HEK293 (cell line): Measurements from ENCODE around the gene SIRT1.

Experiments
- BCL11A ChIP-seq: fragments of 450-650 bp; formaldehyde crosslinking; IDR thresholded peaks from 2 replicates; pipeline ENCODE4 v1.5.1; 2016; ENCODE audit warnings: low read depth, missing biosample characterization, missing genetic modification characterization
- GLIS1 ChIP-seq: fragments of 450-650 bp; formaldehyde crosslinking; IDR thresholded peaks from 2 replicates; pipeline ENCODE4 v1.5.1; 2016; ENCODE audit warnings: missing biosample characterization, missing genetic modification characterization
- HOXC10 ChIP-seq: sonication (generic); formaldehyde crosslinking; IDR thresholded peaks from 2 replicates; pipeline ENCODE4 v1.8.1; 2023; ENCODE audit warnings: mild to moderate bottlenecking, missing genetic modification reagents
- KLF10 ChIP-seq: fragments of 450-650 bp; IDR thresholded peaks from 2 replicates; pipeline ENCODE4 v1.5.1; 2018; ENCODE audit warnings: missing biosample characterization, mild to moderate bottlenecking, missing genetic modification characterization
- KLF9 ChIP-seq: fragments of 450-650 bp; formaldehyde crosslinking; IDR thresholded peaks from 2 replicates; pipeline ENCODE4 v1.5.1; 2016; ENCODE audit warnings: missing biosample characterization, missing genetic modification characterization, low read depth
- REPIN1 ChIP-seq: fragments of 450-650 bp; formaldehyde crosslinking; IDR thresholded peaks from 2 replicates; pipeline ENCODE4 v1.5.1; 2017; ENCODE audit warnings: missing biosample characterization, missing genetic modification characterization, low read depth
- SCRT1 ChIP-seq: fragments of 450-650 bp; formaldehyde crosslinking; IDR thresholded peaks from 2 replicates; pipeline ENCODE4 v1.5.1; 2016; ENCODE audit warnings: missing biosample characterization, missing genetic modification characterization, borderline replicate concordance
- SP2 ChIP-seq: fragments of 450-650 bp; formaldehyde crosslinking; IDR thresholded peaks from 2 replicates; pipeline ENCODE4 v1.5.1; 2016; ENCODE audit warnings: missing biosample characterization, missing genetic modification characterization
- YY2 ChIP-seq: fragments of 450-650 bp; formaldehyde crosslinking; IDR thresholded peaks from 2 replicates; pipeline ENCODE4 v1.5.1; 2016; ENCODE audit warnings: missing biosample characterization, missing genetic modification characterization
- ZBTB48 ChIP-seq: fragments of 450-650 bp; formaldehyde crosslinking; IDR thresholded peaks from 2 replicates; pipeline ENCODE4 v1.5.1; 2016; ENCODE audit warnings: missing biosample characterization, missing genetic modification characterization
- ZBTB7A ChIP-seq: fragments of 450-650 bp; formaldehyde crosslinking; IDR thresholded peaks from 2 replicates; pipeline ENCODE4 v1.5.1; 2016; ENCODE audit warnings: low read depth, missing biosample characterization, missing genetic modification characterization
- ZBTB8A ChIP-seq: fragments of 450-650 bp; formaldehyde crosslinking; IDR thresholded peaks from 2 replicates; pipeline ENCODE4 v1.5.1; 2016; ENCODE audit warnings: missing biosample characterization, missing genetic modification characterization
- ZFP69B ChIP-seq: fragments of 450-650 bp; formaldehyde crosslinking; IDR thresholded peaks from 2 replicates; pipeline ENCODE4 v1.5.1; 2016; ENCODE audit warnings: missing biosample characterization, missing genetic modification characterization
- ZNF157 ChIP-seq: fragments of 450-650 bp; formaldehyde crosslinking; IDR thresholded peaks from 2 replicates; pipeline ENCODE4 v1.5.1; 2016; ENCODE audit warnings: missing biosample characterization, missing genetic modification characterization
- ZNF174 ChIP-seq: fragments of 450-650 bp; formaldehyde crosslinking; IDR thresholded peaks from 2 replicates; pipeline ENCODE4 v1.5.0; 2017; ENCODE audit warnings: missing biosample characterization, mild to moderate bottlenecking, missing genetic modification characterization
- ZNF202 ChIP-seq: fragments of 450-650 bp; formaldehyde crosslinking; IDR thresholded peaks from 2 replicates; pipeline ENCODE4 v1.5.1; 2016; ENCODE audit warnings: missing biosample characterization, missing genetic modification characterization, borderline replicate concordance
- ZNF274 ChIP-seq, 2 experiments: fragments of 200-500 bp in 1 of 2; fragments of 450-650 bp in 1 of 2; sonication (Bioruptor generic) in 1 of 2; formaldehyde crosslinking in 1 of 2; IDR thresholded peaks; 2 replicates each; pipeline versions ENCODE4 v1.5.1 to v1.6.1; 2014 to 2016; ENCODE audit warnings: borderline replicate concordance in 1 of 2, inconsistent platforms in 1 of 2, low read length in 1 of 2, missing biosample characterization in 1 of 2, missing genetic modification characterization in 1 of 2
- ZNF311 ChIP-seq: fragments of 450-650 bp; formaldehyde crosslinking; IDR thresholded peaks from 2 replicates; pipeline ENCODE4 v1.5.1; 2017; ENCODE audit warnings: missing biosample characterization, missing genetic modification characterization, borderline replicate concordance
- ZNF335 ChIP-seq: fragments of 450-650 bp; formaldehyde crosslinking; conservative IDR thresholded peaks from 2 replicates; pipeline ENCODE4 v1.5.1; 2016; ENCODE audit warnings: missing biosample characterization, missing genetic modification characterization
- ZNF394 ChIP-seq: fragments of 450-650 bp; formaldehyde crosslinking; IDR thresholded peaks from 2 replicates; pipeline ENCODE4 v1.5.1; 2016; ENCODE audit warnings: missing biosample characterization, missing genetic modification characterization, mild to moderate bottlenecking, moderate library complexity, borderline replicate concordance
- ZNF404 ChIP-seq: fragments of 450-650 bp; formaldehyde crosslinking; IDR thresholded peaks from 2 replicates; pipeline ENCODE4 v1.5.1; 2017; ENCODE audit warnings: missing biosample characterization, missing genetic modification characterization
- ZNF423 ChIP-seq: fragments of 450-650 bp; formaldehyde crosslinking; IDR thresholded peaks from 2 replicates; pipeline ENCODE4 v1.5.1; 2016; ENCODE audit warnings: missing biosample characterization, missing genetic modification characterization
- ZNF529 ChIP-seq: fragments of 450-650 bp; formaldehyde crosslinking; IDR thresholded peaks from 2 replicates; pipeline ENCODE4 v1.5.1; 2017; ENCODE audit warnings: missing genetic modification characterization, missing biosample characterization; ENCODE audit not compliant: insufficient replicate concordance
- ZNF549 ChIP-seq: fragments of 450-650 bp; IDR thresholded peaks from 2 replicates; pipeline ENCODE4 v1.5.1; 2018; ENCODE audit warnings: missing biosample characterization, missing genetic modification characterization, mild to moderate bottlenecking, inconsistent platforms, moderate library complexity
- ZNF600 ChIP-seq: fragments of 450-650 bp; formaldehyde crosslinking; IDR thresholded peaks from 2 replicates; pipeline ENCODE4 v1.5.1; 2016; ENCODE audit warnings: missing biosample characterization, missing genetic modification characterization
- ZNF623 ChIP-seq: fragments of 450-650 bp; formaldehyde crosslinking; IDR thresholded peaks from 2 replicates; pipeline ENCODE4 v1.5.1; 2016; ENCODE audit warnings: missing biosample characterization, missing genetic modification characterization
- ZNF658 ChIP-seq: fragments of 450-650 bp; formaldehyde crosslinking; IDR thresholded peaks from 2 replicates; pipeline ENCODE4; 2016; ENCODE audit warnings: missing biosample characterization, missing genetic modification characterization
- ZNF785 ChIP-seq: fragments of 450-650 bp; formaldehyde crosslinking; IDR thresholded peaks from 2 replicates; pipeline ENCODE4 v1.5.1; 2016; ENCODE audit warnings: missing biosample characterization, missing genetic modification characterization
- ZNF792 ChIP-seq: fragments of 450-650 bp; formaldehyde crosslinking; IDR thresholded peaks from 2 replicates; pipeline ENCODE4 v1.5.1; 2016; ENCODE audit warnings: missing biosample characterization, missing genetic modification characterization
- TF ChIP-seq, protein P1 (sequence below): fragments of 450-650 bp; formaldehyde crosslinking; IDR thresholded peaks from 2 replicates; pipeline ENCODE4 v1.5.1; 2017; ENCODE audit warnings: missing biosample characterization, missing genetic modification characterization
- TF ChIP-seq, protein P2 (sequence below): fragments of 450-650 bp; formaldehyde crosslinking; IDR thresholded peaks from 2 replicates; pipeline ENCODE4 v1.5.1; 2016; ENCODE audit warnings: missing biosample characterization, missing genetic modification characterization
- TF ChIP-seq, protein P3 (sequence below): fragments of 450-650 bp; formaldehyde crosslinking; IDR thresholded peaks from 2 replicates; pipeline ENCODE4 v1.5.1; 2016; ENCODE audit warnings: missing biosample characterization, missing genetic modification characterization
- TF ChIP-seq, protein P4 (sequence below): fragments of 450-650 bp; formaldehyde crosslinking; IDR thresholded peaks from 2 replicates; pipeline ENCODE4 v1.5.1; 2016; ENCODE audit warnings: missing biosample characterization, missing genetic modification characterization
- TF ChIP-seq, protein P5 (sequence below): fragments of 450-650 bp; formaldehyde crosslinking; optimal IDR thresholded peaks from 2 replicates; pipeline ENCODE3; 2016; ENCODE audit warnings: missing biosample characterization, mild to moderate bottlenecking, missing genetic modification characterization

The SIRT1 gene

DNA sequence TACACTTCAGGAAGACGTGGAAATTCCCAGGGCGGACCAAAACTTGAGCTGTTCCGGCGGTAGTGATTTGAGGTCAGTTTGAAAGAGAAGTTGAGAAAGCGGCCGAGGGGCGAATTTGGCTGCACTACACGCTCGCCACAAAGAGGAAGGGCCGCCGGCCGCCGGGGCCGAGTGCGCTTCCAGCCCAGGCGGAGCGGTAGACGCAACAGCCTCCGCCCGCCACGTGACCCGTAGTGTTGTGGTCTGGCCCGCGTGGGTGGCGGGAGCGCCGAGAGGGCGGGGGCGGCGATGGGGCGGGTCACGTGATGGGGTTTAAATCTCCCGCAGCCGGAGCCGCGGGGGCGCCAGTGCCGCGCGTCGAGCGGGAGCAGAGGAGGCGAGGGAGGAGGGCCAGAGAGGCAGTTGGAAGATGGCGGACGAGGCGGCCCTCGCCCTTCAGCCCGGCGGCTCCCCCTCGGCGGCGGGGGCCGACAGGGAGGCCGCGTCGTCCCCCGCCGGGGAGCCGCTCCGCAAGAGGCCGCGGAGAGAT is at the start of gene SIRT1 (continued):
- TF ChIP-seq ZBTB8A (tag by site-specific recombination) = peak; percentile 80
- peak; percentile 81 for TF ChIP-seq KLF9 (tag by site-specific recombination)
- peak; percentile 89 for TF ChIP-seq SCRT1 (tag by site-specific recombination)
- no peak for TF ChIP-seq ZNF202
- TF ChIP-seq ZNF394 (tag by site-specific recombination) = peak; percentile 70
- TF ChIP-seq REPIN1 (tag by site-specific recombination) = no peak
- peak; percentile 75 for TF ChIP-seq YY2
- peak; percentile 94 for TF ChIP-seq ZNF335 (tag by site-specific recombination)
- TF ChIP-seq ZNF600 (tag by site-specific recombination) = peak; percentile 86
- TF ChIP-seq, protein P1, sequence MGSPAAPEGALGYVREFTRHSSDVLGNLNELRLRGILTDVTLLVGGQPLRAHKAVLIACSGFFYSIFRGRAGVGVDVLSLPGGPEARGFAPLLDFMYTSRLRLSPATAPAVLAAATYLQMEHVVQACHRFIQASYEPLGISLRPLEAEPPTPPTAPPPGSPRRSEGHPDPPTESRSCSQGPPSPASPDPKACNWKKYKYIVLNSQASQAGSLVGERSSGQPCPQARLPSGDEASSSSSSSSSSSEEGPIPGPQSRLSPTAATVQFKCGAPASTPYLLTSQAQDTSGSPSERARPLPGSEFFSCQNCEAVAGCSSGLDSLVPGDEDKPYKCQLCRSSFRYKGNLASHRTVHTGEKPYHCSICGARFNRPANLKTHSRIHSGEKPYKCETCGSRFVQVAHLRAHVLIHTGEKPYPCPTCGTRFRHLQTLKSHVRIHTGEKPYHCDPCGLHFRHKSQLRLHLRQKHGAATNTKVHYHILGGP (tag by site-specific recombination) = no peak
- TF ChIP-seq ZNF157 (tag by site-specific recombination) = no peak
- peak; percentile 82 for TF ChIP-seq ZBTB7A
- TF ChIP-seq ZNF658 (tag by site-specific recombination) = no peak
- no peak for TF ChIP-seq ZNF404 (tag by site-specific recombination)
- no peak for TF ChIP-seq ZNF529 (tag by site-specific recombination)
- TF ChIP-seq ZNF423 = 0 out of 2 replicates have a peak, but pooled peaks have one; percentile 56
- TF ChIP-seq ZFP69B (tag by site-specific recombination) = no peak; the same call in none of the 2 replicates
- TF ChIP-seq ZNF792 (tag by site-specific recombination) = no peak
- TF ChIP-seq ZNF785 (tag by site-specific recombination) = 0 out of 2 replicates have a peak, but pooled peaks have one; percentile 28
- TF ChIP-seq, protein P2, sequence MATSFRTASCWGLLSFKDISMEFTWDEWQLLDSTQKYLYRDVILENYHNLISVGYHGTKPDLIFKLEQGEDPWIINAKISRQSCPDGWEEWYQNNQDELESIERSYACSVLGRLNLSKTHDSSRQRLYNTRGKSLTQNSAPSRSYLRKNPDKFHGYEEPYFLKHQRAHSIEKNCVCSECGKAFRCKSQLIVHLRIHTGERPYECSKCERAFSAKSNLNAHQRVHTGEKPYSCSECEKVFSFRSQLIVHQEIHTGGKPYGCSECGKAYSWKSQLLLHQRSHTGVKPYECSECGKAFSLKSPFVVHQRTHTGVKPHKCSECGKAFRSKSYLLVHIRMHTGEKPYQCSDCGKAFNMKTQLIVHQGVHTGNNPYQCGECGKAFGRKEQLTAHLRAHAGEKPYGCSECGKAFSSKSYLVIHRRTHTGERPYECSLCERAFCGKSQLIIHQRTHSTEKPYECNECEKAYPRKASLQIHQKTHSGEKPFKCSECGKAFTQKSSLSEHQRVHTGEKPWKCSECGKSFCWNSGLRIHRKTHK (tag by site-specific recombination) = no peak
- peak; percentile 74; the same call in 1 of the 2 replicates for TF ChIP-seq KLF10 (tag by site-specific recombination)
- peak; percentile 92 for TF ChIP-seq GLIS1 (tag by site-specific recombination)
- no peak; the same call in 1 of the 2 replicates for TF ChIP-seq HOXC10 (CRISPR knock-in tag)
- TF ChIP-seq ZNF549 (tag by site-specific recombination) = no peak
- no peak for TF ChIP-seq ZNF274 (IDR thresholded peaks at IDR 0.05; ENCODE audit: low read length)
- no peak for TF ChIP-seq ZNF274 (tag by site-specific recombination; IDR thresholded peaks at IDR 0.05; ENCODE audit: borderline replicate concordance)
- TF ChIP-seq, protein P3, sequence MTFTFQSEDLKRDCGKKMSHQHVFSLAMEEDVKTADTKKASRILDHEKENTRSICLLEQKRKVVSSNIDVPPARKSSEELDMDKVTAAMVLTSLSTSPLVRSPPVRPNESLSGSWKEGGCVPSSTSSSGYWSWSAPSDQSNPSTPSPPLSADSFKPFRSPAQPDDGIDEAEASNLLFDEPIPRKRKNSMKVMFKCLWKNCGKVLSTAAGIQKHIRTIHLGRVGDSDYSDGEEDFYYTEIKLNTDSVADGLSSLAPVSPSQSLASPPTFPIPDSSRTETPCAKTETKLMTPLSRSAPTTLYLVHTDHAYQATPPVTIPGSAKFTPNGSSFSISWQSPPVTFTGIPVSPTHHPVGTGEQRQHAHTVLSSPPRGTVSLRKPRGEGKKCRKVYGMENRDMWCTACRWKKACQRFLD (tag by site-specific recombination) = no peak
- TF ChIP-seq, protein P4, sequence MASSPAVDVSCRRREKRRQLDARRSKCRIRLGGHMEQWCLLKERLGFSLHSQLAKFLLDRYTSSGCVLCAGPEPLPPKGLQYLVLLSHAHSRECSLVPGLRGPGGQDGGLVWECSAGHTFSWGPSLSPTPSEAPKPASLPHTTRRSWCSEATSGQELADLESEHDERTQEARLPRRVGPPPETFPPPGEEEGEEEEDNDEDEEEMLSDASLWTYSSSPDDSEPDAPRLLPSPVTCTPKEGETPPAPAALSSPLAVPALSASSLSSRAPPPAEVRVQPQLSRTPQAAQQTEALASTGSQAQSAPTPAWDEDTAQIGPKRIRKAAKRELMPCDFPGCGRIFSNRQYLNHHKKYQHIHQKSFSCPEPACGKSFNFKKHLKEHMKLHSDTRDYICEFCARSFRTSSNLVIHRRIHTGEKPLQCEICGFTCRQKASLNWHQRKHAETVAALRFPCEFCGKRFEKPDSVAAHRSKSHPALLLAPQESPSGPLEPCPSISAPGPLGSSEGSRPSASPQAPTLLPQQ (tag by site-specific recombination) = peak; percentile 59
- no peak for TF ChIP-seq ZBTB48 (tag by site-specific recombination)
- TF ChIP-seq ZNF311 (tag by site-specific recombination) = no peak
- no peak for TF ChIP-seq ZNF174 (tag by site-specific recombination)
- TF ChIP-seq, protein P5, sequence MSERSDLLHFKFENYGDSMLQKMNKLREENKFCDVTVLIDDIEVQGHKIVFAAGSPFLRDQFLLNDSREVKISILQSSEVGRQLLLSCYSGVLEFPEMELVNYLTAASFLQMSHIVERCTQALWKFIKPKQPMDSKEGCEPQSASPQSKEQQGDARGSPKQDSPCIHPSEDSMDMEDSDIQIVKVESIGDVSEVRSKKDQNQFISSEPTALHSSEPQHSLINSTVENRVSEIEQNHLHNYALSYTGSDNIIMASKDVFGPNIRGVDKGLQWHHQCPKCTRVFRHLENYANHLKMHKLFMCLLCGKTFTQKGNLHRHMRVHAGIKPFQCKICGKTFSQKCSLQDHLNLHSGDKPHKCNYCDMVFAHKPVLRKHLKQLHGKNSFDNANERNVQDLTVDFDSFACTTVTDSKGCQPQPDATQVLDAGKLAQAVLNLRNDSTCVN = peak; percentile 96
- peak; percentile 72; the same call in 1 of the 2 replicates for TF ChIP-seq BCL11A (tag by site-specific recombination)
- TF ChIP-seq ZNF623 (tag by site-specific recombination) = no peak
- TF ChIP-seq SP2 (tag by site-specific recombination) = peak; percentile 74
